Liver (tissue), 9 donors: ENCODE measurements around the gene CALML6. TPM values are rescaled to one million over a fixed set of nuclear protein-coding genes. Genes with fewer than 3 reads are reported as not detected.
A peak's percentile ranks its signal among the peaks of the same experiment; 100 is the strongest.

ENCODE experiments used
- DNase-seq: peaks from one replicate; pipeline ENCODE4 v3.0.0-alpha.2; 2017; ENCODE audit warnings: low spot score
- H3K27ac ChIP-seq, 2 donors: one replicate each; pipeline ENCODE4 v1.7.0; 2013; ENCODE audit warnings: inconsistent platforms in 2 of 2, low read length in 2 of 2, control low read depth in 1 of 2, low read depth in 1 of 2, mild to moderate bottlenecking in 1 of 2
- H3K27me3 ChIP-seq, 4 donors: one replicate each; pipeline versions ENCODE4 v1.6.1 to v1.7.0; 2013; ENCODE audit warnings: low read length in 3 of 4, inconsistent platforms in 1 of 4, mild to moderate bottlenecking in 1 of 4, moderate library complexity in 1 of 4; ENCODE audit not compliant: control insufficient read depth in 4 of 4, insufficient read depth in 4 of 4
- H3K36me3 ChIP-seq, 4 donors: one replicate each; pipeline versions ENCODE4 v1.6.1 to v1.7.0; 2013; ENCODE audit warnings: low read length in 3 of 4, mild to moderate bottlenecking in 3 of 4, low read depth in 1 of 4, moderate library complexity in 1 of 4; ENCODE audit not compliant: control insufficient read depth in 4 of 4, insufficient read depth in 3 of 4
- H3K4me1 ChIP-seq, 4 donors: one replicate each; pipeline versions ENCODE4 v1.6.1 to v1.7.0; 2013; ENCODE audit warnings: low read length in 3 of 4, mild to moderate bottlenecking in 3 of 4, moderate library complexity in 1 of 4; ENCODE audit not compliant: control insufficient read depth in 4 of 4, insufficient read depth in 4 of 4
- H3K4me3 ChIP-seq, 3 donors: one replicate each; pipeline versions ENCODE4 v1.6.1 to v1.7.0; 2013; ENCODE audit warnings: low read length in 3 of 3, control low read depth in 1 of 3, low read depth in 1 of 3, mild to moderate bottlenecking in 1 of 3
- H3K9ac ChIP-seq, 2 donors: one replicate each; pipeline ENCODE4 v1.7.0; 2013; ENCODE audit warnings: low read length in 2 of 2, mild to moderate bottlenecking in 2 of 2, moderate library complexity in 2 of 2, control low read depth in 1 of 2, low read depth in 1 of 2
- H3K9me3 ChIP-seq, 4 donors: one replicate each; pipeline versions ENCODE4 v1.6.1 to v1.7.0; 2013; ENCODE audit warnings: low read length in 3 of 4; ENCODE audit not compliant: control insufficient read depth in 4 of 4
- ATF3 ChIP-seq: IDR thresholded peaks from 2 replicates; pipeline ENCODE4 v1.6.1; 2016; ENCODE audit warnings: antibody characterized with exemption
- CTCF ChIP-seq: fragments of 150-350 bp; IDR thresholded peaks from 2 replicates; pipeline ENCODE4 v1.5.1; 2017; ENCODE audit warnings: improper control_type of control experiment, low read depth, low read length; ENCODE audit not compliant: missing input control
- EGR1 ChIP-seq, 2 donors: IDR thresholded peaks; 2 replicates each; pipeline ENCODE4 v1.6.1; 2016 to 2018; ENCODE audit warnings: antibody characterized with exemption in 2 of 2, low read depth in 2 of 2
- FOXA1 ChIP-seq: IDR thresholded peaks from 2 replicates; pipeline ENCODE4 v1.6.1; 2016; ENCODE audit warnings: antibody characterized with exemption
- FOXA2 ChIP-seq: IDR thresholded peaks from 2 replicates; pipeline ENCODE4 v1.6.1; 2016; ENCODE audit warnings: antibody characterized with exemption
- GABPA ChIP-seq, 2 donors: IDR thresholded peaks in 1 of 2; conservative IDR thresholded peaks in 1 of 2; 2 replicates each; pipeline ENCODE4 v1.6.1; 2016; ENCODE audit warnings: antibody characterized with exemption in 2 of 2, mild to moderate bottlenecking in 1 of 2, moderate library complexity in 1 of 2
- HNF4A ChIP-seq, 2 donors: conservative IDR thresholded peaks; 2 replicates each; pipeline ENCODE4 v1.6.1; 2016; ENCODE audit warnings: antibody characterized with exemption in 2 of 2, mild to moderate bottlenecking in 2 of 2
- HNF4G ChIP-seq: IDR thresholded peaks from 2 replicates; pipeline ENCODE4 v1.6.1; 2016; ENCODE audit warnings: antibody characterized with exemption
- JUND ChIP-seq, 2 donors: IDR thresholded peaks; 2 replicates each; pipeline ENCODE4 v1.6.1; 2016; ENCODE audit warnings: antibody characterized with exemption in 2 of 2
- MAX ChIP-seq: IDR thresholded peaks from 2 replicates; pipeline ENCODE4 v1.6.1; 2016; ENCODE audit warnings: antibody characterized with exemption
- NR2F2 ChIP-seq: IDR thresholded peaks from 2 replicates; pipeline ENCODE4 v1.6.1; 2016; ENCODE audit warnings: antibody characterized with exemption
- RAD21 ChIP-seq, 2 donors: IDR thresholded peaks; 2 replicates each; pipeline ENCODE4 v1.6.1; 2016; ENCODE audit warnings: antibody characterized with exemption in 2 of 2, mild to moderate bottlenecking in 2 of 2
- REST ChIP-seq: IDR thresholded peaks from 2 replicates; pipeline ENCODE4 v1.6.1; 2016; ENCODE audit warnings: antibody characterized with exemption, mild to moderate bottlenecking
- RXRA ChIP-seq, 2 donors: IDR thresholded peaks; 2 replicates each; pipeline ENCODE4 v1.6.1; 2017 to 2018; ENCODE audit warnings: antibody characterized with exemption in 2 of 2, mild to moderate bottlenecking in 1 of 2
- SP1 ChIP-seq: IDR thresholded peaks from 2 replicates; pipeline ENCODE4 v1.6.1; 2018; ENCODE audit warnings: antibody characterized with exemption, mild to moderate bottlenecking
- TAF1 ChIP-seq: conservative IDR thresholded peaks from 2 replicates; pipeline ENCODE4 v1.6.1; 2016; ENCODE audit warnings: antibody characterized with exemption, mild to moderate bottlenecking
- YY1 ChIP-seq: IDR thresholded peaks from 2 replicates; pipeline ENCODE4 v1.6.1; 2016; ENCODE audit warnings: antibody characterized with exemption, mild to moderate bottlenecking
- ZBTB33 ChIP-seq: IDR thresholded peaks from 2 replicates; pipeline ENCODE4 v1.6.1; 2016; ENCODE audit warnings: antibody characterized with exemption
- WGBS: extraction: QIAGEN DNeasy Blood & Tissue Kit; methylation state at CpG from one replicate; pipeline ENCODE4 v1.1.7; 2013; 5-methylcytosine and 5-hydroxymethylcytosine counted together
- polyA plus RNA-seq, 2 donors: library from polyadenylated mRNA; stranded (reverse) in 1 of 2; unstranded in 1 of 2; fragments of 200-250 nt in 1 of 2; fragments of >200 nt in 1 of 2; fragmentation: Nextera tagmentation in 1 of 2; extraction: Ambion mirVana in 1 of 2; gene quantifications; one replicate each; pipeline versions ENCODE4 v1.2.1 to v1.2.3, GENCODE V29; 2013 to 2015
- total RNA-seq, 2 donors: library from RNA; depleted of rRNA; stranded (reverse); fragments of >200 nt; gene quantifications; one replicate each; pipeline ENCODE4 v1.2.3, GENCODE V29; 2014
- donor health status: healthy.
- donor health status: healthy.
- donor health status: healthy.
- donor health status: healthy.
- donor health status: healthy.

Gene CALML6
- total and polyA plus RNA-seq, 4 donors, result 0.15 to 0.67 (median 0.47) TPM; not detected in 1

- Histone ChIP-seq H3K9ac (no peak overlapping the region), H3K4me1 (peaks cover 4 to 12% (median 7%) of the 10 kb centered on the region in 4 donors), H3K4me3 (no peak overlapping the region), H3K9me3 (no peaks in the 10 kb centered on the region), H3K27ac (no peak overlapping the region), H3K27me3 (no peaks in the 10 kb centered on the region), H3K36me3 (no peaks in the 10 kb centered on the region)
- WGBS, result 45% methylated on average over 16 of the region's 16 CpGs
- no peak for TF ChIP-seq FOXA2
- no peak for TF ChIP-seq TAF1
- no peak for TF ChIP-seq JUND (IDR thresholded peaks at IDR 0.05)
- peak; percentile 7 for TF ChIP-seq CTCF
- TF ChIP-seq EGR1 (IDR thresholded peaks at IDR 0.05; ENCODE audit: low read depth in 2 of 2), result no peak
- TF ChIP-seq NR2F2, result no peak
- peak in 1 of 2 donors; percentile 34 for TF ChIP-seq RXRA (IDR thresholded peaks at IDR 0.05)
- TF ChIP-seq RAD21 (IDR thresholded peaks at IDR 0.05), result peak in 1 of 2 donors; percentile 36
- DNase-seq, result peak; percentile 37
Observed at GRCh38 chr1:1899266-1899966, 15.6 kb upstream of the CALML6 start.

GRCh38 chr1:1899967-1900327 lies 15.1 kb upstream of the CALML6 start:
- Histone ChIP-seq H3K4me1 (peaks cover 0 to 8% (median 3%) of the 10 kb centered on the region in 4 donors), H3K27ac (no peak overlapping the region), H3K27me3 (no peaks in the 10 kb centered on the region), H3K4me3 (no peak overlapping the region), H3K9ac (no peak overlapping the region), H3K36me3 (no peaks in the 10 kb centered on the region), H3K9me3 (no peaks in the 10 kb centered on the region)
- TF ChIP-seq HNF4A (conservative IDR thresholded peaks at IDR 0.05) (no peak), FOXA2 (no peak), TAF1 (no peak), NR2F2 (no peak), REST (no peak), MAX (no peak), HNF4G (no peak), YY1 (no peak), RAD21 (IDR thresholded peaks at IDR 0.05) (no peak), JUND (IDR thresholded peaks at IDR 0.05) (no peak), ATF3 (no peak), GABPA (IDR thresholded peaks at IDR 0.05 in 1 of 2, conservative IDR thresholded peaks at IDR 0.05 in 1 of 2) (no peak), FOXA1 (no peak), EGR1 (IDR thresholded peaks at IDR 0.05; ENCODE audit: low read depth in 2 of 2) (no peak), CTCF (no peak), RXRA (IDR thresholded peaks at IDR 0.05) (no peak), SP1 (no peak), ZBTB33 (no peak)
- DNase-seq, result no peak
- 92% methylated on average over 9 of the region's 9 CpGs for WGBS
